ENCODE measurements around the gene SYNJ2.

- no peak for TF ChIP-seq POLR2A (IDR thresholded peaks at IDR 0.05; ENCODE audit: low read depth, low read length)
- TF ChIP-seq SPI1 (IDR thresholded peaks at IDR 0.05; ENCODE audit: low read depth, low read length), result no peak
- TF ChIP-seq POLR2AphosphoS5 (IDR thresholded peaks at IDR 0.05; ENCODE audit: low read depth, low read length), result no peak
- no peak for TF ChIP-seq TAF1 (IDR thresholded peaks at IDR 0.05; ENCODE audit: low read depth, low read length)
- no peak for TF ChIP-seq POU2F2 (IDR thresholded peaks at IDR 0.05; ENCODE audit: low read depth, low read length)
These were observed 111.1 kb downstream of the SYNJ2 start for GRCh38 chr6:158092806-158093205.

Data from GM12891 (cell line).